ENCODE measurements around the gene GNAI1. TPM values are rescaled to one million over a fixed set of nuclear protein-coding genes. Genes with fewer than 3 reads are reported as not detected.

GNAI1 gene
- total and polyA plus RNA-seq, 4 donors, result 8.9 to 38.7 (median 20.9) TPM

GRCh38 chr7:80240265-80241025, 105.8 kb downstream of the GNAI1 start:
- TF ChIP-seq EGR1 (IDR thresholded peaks at IDR 0.05; ENCODE audit: low read depth in 2 of 2) (no peak), HNF4A (conservative IDR thresholded peaks at IDR 0.05) (no peak), SP1 (IDR thresholded peaks at IDR 0.05) (no peak), JUND (IDR thresholded peaks at IDR 0.05) (no peak), FOXA2 (IDR thresholded peaks at IDR 0.05) (no peak), HNF4G (IDR thresholded peaks at IDR 0.05) (no peak), FOXA1 (IDR thresholded peaks at IDR 0.05) (no peak), GABPA (IDR thresholded peaks at IDR 0.05 in 1 of 2, conservative IDR thresholded peaks at IDR 0.05 in 1 of 2) (no peak), CTCF (IDR thresholded peaks at IDR 0.05; ENCODE audit: low read depth, low read length, missing input control) (no peak), RAD21 (IDR thresholded peaks at IDR 0.05) (no peak), REST (IDR thresholded peaks at IDR 0.05) (no peak), TAF1 (conservative IDR thresholded peaks at IDR 0.05) (no peak), ATF3 (IDR thresholded peaks at IDR 0.05) (no peak), YY1 (IDR thresholded peaks at IDR 0.05) (no peak), ZBTB33 (IDR thresholded peaks at IDR 0.05) (no peak), MAX (IDR thresholded peaks at IDR 0.05) (no peak), RXRA (IDR thresholded peaks at IDR 0.05) (no peak), NR2F2 (IDR thresholded peaks at IDR 0.05) (no peak)
- Histone ChIP-seq H3K27me3 (ENCODE audit: control insufficient read depth in 4 of 4, insufficient read depth in 4 of 4, low read length in 3 of 4) (no peaks in the 10 kb centered on the region), H3K9me3 (ENCODE audit: control insufficient read depth in 4 of 4, low read length in 3 of 4) (no peaks in the 10 kb centered on the region), H3K4me1 (ENCODE audit: control insufficient read depth in 4 of 4, insufficient read depth in 4 of 4, low read length in 3 of 4) (no peaks in the 10 kb centered on the region), H3K9ac (ENCODE audit: low read depth in 1 of 2, low read length in 2 of 2) (no peak overlapping the region), H3K4me3 (ENCODE audit: low read depth in 1 of 3, low read length in 3 of 3) (no peak overlapping the region), H3K27ac (ENCODE audit: low read depth in 1 of 2, low read length in 2 of 2) (no peak overlapping the region), H3K36me3 (ENCODE audit: control insufficient read depth in 4 of 4, insufficient read depth in 3 of 4, low read depth in 1 of 4, low read length in 3 of 4) (no peaks in the 10 kb centered on the region)
- DNase-seq (ENCODE audit: low spot score), result no peak
- 93% methylated on average over 4 of the region's 4 CpGs for WGBS
